Left ventricle myocardium inferior (tissue), 1 donor: ENCODE measurements around the gene PLBD2. TPM values are rescaled to one million over a fixed set of nuclear protein-coding genes. Genes with fewer than 3 reads are reported as not detected.

Experiments used
- DNase-seq: peaks from one replicate; pipeline ENCODE4 v3.0.0-alpha.2; 2020
- H3K27ac ChIP-seq: fragments of 200-600 bp; replicated peaks from 2 replicates; pipeline ENCODE4 v1.8.0; 2021
- H3K27me3 ChIP-seq: fragments of 200-600 bp; 2 replicates; pipeline ENCODE4 v1.8.0; 2021; ENCODE audit warnings: low read depth
- H3K36me3 ChIP-seq: fragments of 200-600 bp; 2 replicates; pipeline ENCODE4 v1.8.0; 2021
- H3K4me1 ChIP-seq: fragments of 200-600 bp; 2 replicates; pipeline ENCODE4 v1.8.0; 2021
- H3K4me3 ChIP-seq: fragments of 200-600 bp; 2 replicates; pipeline ENCODE4 v1.8.0; 2021; ENCODE audit warnings: mild to moderate bottlenecking, moderate library complexity
- H3K9me3 ChIP-seq: fragments of 200-600 bp; replicated peaks from 2 replicates; pipeline ENCODE4 v1.8.0; 2021
- CTCF ChIP-seq: fragments of 200-600 bp; IDR thresholded peaks from 2 replicates; pipeline ENCODE4 v1.8.0; 2021; ENCODE audit warnings: antibody characterized with exemption, mild to moderate bottlenecking, borderline replicate concordance
- intact Hi-C: fragments of 100-400 bp; cut with micrococcal nuclease; formaldehyde crosslinking; loops from one replicate; pipeline ENCODE4 v1.11.0; 2022
- total RNA-seq: library from RNA; stranded (reverse); fragmentation: NEBNext Ultra II Directional; extraction: Animal tissue kit (Norgen Biotek cat#: 25700); gene quantifications from one replicate; pipeline ENCODE4 v1.2.1, GENCODE V29; 2021
- donor health status: DM: no; HTN: yes; CAD: no; lungs with severe emphysema.

PLBD2 gene
- total RNA-seq, 1 donor from 2014 or later = 28.9 TPM

- Histone ChIP-seq H3K4me1 (no peaks in the 10 kb centered on the region), H3K9me3 (peaks cover under 1% of the 10 kb centered on the region), H3K4me3 (no peak overlapping the region), H3K36me3 (peaks cover 55% of the 10 kb centered on the region), H3K27ac (no peak overlapping the region), H3K27me3 (no peaks in the 10 kb centered on the region)
- intact Hi-C loops = no loop called here
- no peak for DNase-seq
- TF ChIP-seq CTCF = no peak
These were observed 32.0 kb downstream of the PLBD2 start for GRCh38 chr12:113390064-113391043.

GRCh38 chr12:113391145-113391544 is 32.8 kb downstream of the PLBD2 start:
- peaks cover 47% of the 10 kb centered on the region for H3K36me3 ChIP-seq
- H3K4me1 ChIP-seq = no peaks in the 10 kb centered on the region
- no peak for DNase-seq
- H3K4me3 ChIP-seq = no peak overlapping the region
- no peaks in the 10 kb centered on the region for H3K27me3 ChIP-seq
- intact Hi-C loops = no loop called here
- H3K27ac ChIP-seq = no peak overlapping the region
- peaks cover 5% of the 10 kb centered on the region for H3K9me3 ChIP-seq
- TF ChIP-seq CTCF = no peak

- no peak for TF ChIP-seq CTCF
- intact Hi-C loops = no loop called here
- no peak overlapping the region for H3K27ac ChIP-seq
- DNase-seq = no peak
- no peaks in the 10 kb centered on the region for H3K27me3 ChIP-seq
- peaks cover 5% of the 10 kb centered on the region for H3K9me3 ChIP-seq
- peaks cover 42% of the 10 kb centered on the region for H3K36me3 ChIP-seq
- H3K4me1 ChIP-seq = no peaks in the 10 kb centered on the region
- H3K4me3 ChIP-seq = no peak overlapping the region
These were observed 33.4 kb downstream of the PLBD2 start for GRCh38 chr12:113391650-113392337.

GRCh38 chr12:113392520-113392919 is 34.1 kb downstream of the PLBD2 start:
- Histone ChIP-seq H3K4me1 (no peaks in the 10 kb centered on the region), H3K27ac (no peak overlapping the region), H3K4me3 (no peak overlapping the region), H3K36me3 (peaks cover 35% of the 10 kb centered on the region), H3K27me3 (no peaks in the 10 kb centered on the region), H3K9me3 (peaks cover 5% of the 10 kb centered on the region)
- no peak for DNase-seq
- intact Hi-C loops = no loop called here
- no peak for TF ChIP-seq CTCF

- peaks cover 3% of the 10 kb centered on the region for H3K27me3 ChIP-seq
- TF ChIP-seq CTCF = no peak
- peaks cover 29% of the 10 kb centered on the region for H3K36me3 ChIP-seq
- no peaks in the 10 kb centered on the region for H3K4me1 ChIP-seq
- H3K4me3 ChIP-seq = no peak overlapping the region
- H3K27ac ChIP-seq = no peak overlapping the region
- intact Hi-C loops = no loop called here
- peaks cover 5% of the 10 kb centered on the region for H3K9me3 ChIP-seq
- no peak for DNase-seq
These were observed 34.7 kb downstream of the PLBD2 start for GRCh38 chr12:113392988-113393579.
